Measurements from ENCODE around the gene IPO11. TPM values are rescaled to one million over a fixed set of nuclear protein-coding genes. Genes with fewer than 3 reads are reported as not detected.

IPO11 gene
- total RNA-seq, 1 donor from 2014 or later = 20.2 TPM

GRCh38 chr5:62603934-62604333 is 191.4 kb downstream of the IPO11 start:
- H3K4me3 Mint-ChIP-seq (ENCODE audit: unreplicated experiment) = no peak overlapping the region
- H3K27me3 Mint-ChIP-seq (ENCODE audit: low read depth) = no peaks in the 10 kb centered on the region
- no peak for DNase-seq (ENCODE audit: low spot score)
- peaks cover 5% of the 10 kb centered on the region for H3K4me1 Mint-ChIP-seq (ENCODE audit: low read depth)
- no peak for TF ChIP-seq CTCF (IDR thresholded peaks at IDR 0.05)
- H3K9me3 Mint-ChIP-seq (ENCODE audit: low read depth) = no peaks in the 10 kb centered on the region
- H3K27ac Mint-ChIP-seq (ENCODE audit: unreplicated experiment) = no peak overlapping the region
- peaks cover 6% of the 10 kb centered on the region for H3K36me3 Mint-ChIP-seq (ENCODE audit: low read depth)

GRCh38 chr5:62605638-62606037 is 193.1 kb downstream of the IPO11 start:
- H3K27me3 Mint-ChIP-seq (ENCODE audit: low read depth) = no peaks in the 10 kb centered on the region
- H3K4me1 Mint-ChIP-seq (ENCODE audit: low read depth) = peaks cover 5% of the 10 kb centered on the region
- no peak for TF ChIP-seq CTCF (IDR thresholded peaks at IDR 0.05)
- peaks cover 7% of the 10 kb centered on the region for H3K36me3 Mint-ChIP-seq (ENCODE audit: low read depth)
- H3K4me3 Mint-ChIP-seq (ENCODE audit: unreplicated experiment) = no peak overlapping the region
- DNase-seq (ENCODE audit: low spot score) = no peak
- no peaks in the 10 kb centered on the region for H3K9me3 Mint-ChIP-seq (ENCODE audit: low read depth)
- no peak overlapping the region for H3K27ac Mint-ChIP-seq (ENCODE audit: unreplicated experiment)

GRCh38 chr5:62606878-62607277 is 194.3 kb downstream of the IPO11 start:
- no peak for TF ChIP-seq CTCF (IDR thresholded peaks at IDR 0.05)
- Mint-ChIP-seq H3K4me3 (ENCODE audit: unreplicated experiment) (no peak overlapping the region), H3K27ac (ENCODE audit: unreplicated experiment) (no peak overlapping the region), H3K27me3 (ENCODE audit: low read depth) (no peaks in the 10 kb centered on the region), H3K36me3 (ENCODE audit: low read depth) (peaks cover 7% of the 10 kb centered on the region), H3K4me1 (ENCODE audit: low read depth) (peaks cover 5% of the 10 kb centered on the region), H3K9me3 (ENCODE audit: low read depth) (no peaks in the 10 kb centered on the region)
- DNase-seq (ENCODE audit: low spot score) = no peak

GRCh38 chr5:62607615-62608014 is 195.1 kb downstream of the IPO11 start:
- no peak for DNase-seq (ENCODE audit: low spot score)
- no peaks in the 10 kb centered on the region for H3K9me3 Mint-ChIP-seq (ENCODE audit: low read depth)
- TF ChIP-seq CTCF (IDR thresholded peaks at IDR 0.05) = no peak
- H3K27ac Mint-ChIP-seq (ENCODE audit: unreplicated experiment) = no peak overlapping the region
- no peak overlapping the region for H3K4me3 Mint-ChIP-seq (ENCODE audit: unreplicated experiment)
- H3K36me3 Mint-ChIP-seq (ENCODE audit: low read depth) = peaks cover 7% of the 10 kb centered on the region
- peaks cover 5% of the 10 kb centered on the region for H3K4me1 Mint-ChIP-seq (ENCODE audit: low read depth)
- no peaks in the 10 kb centered on the region for H3K27me3 Mint-ChIP-seq (ENCODE audit: low read depth)

- Mint-ChIP-seq H3K27ac (ENCODE audit: unreplicated experiment) (no peak overlapping the region), H3K9me3 (ENCODE audit: low read depth) (no peaks in the 10 kb centered on the region), H3K36me3 (ENCODE audit: low read depth) (peaks cover 8% of the 10 kb centered on the region), H3K4me1 (ENCODE audit: low read depth) (peaks cover 5% of the 10 kb centered on the region), H3K27me3 (ENCODE audit: low read depth) (no peaks in the 10 kb centered on the region), H3K4me3 (ENCODE audit: unreplicated experiment) (no peak overlapping the region)
- TF ChIP-seq CTCF (IDR thresholded peaks at IDR 0.05) = no peak
- no peak for DNase-seq (ENCODE audit: low spot score)
Measured at GRCh38 chr5:62608529-62609511, 196.3 kb downstream of the IPO11 start.

All from chondrocyte (in vitro differentiated cells).